Muscle of leg (tissue), 11 donors: ENCODE data around the gene TNFSF9. TPM values are rescaled to one million over a fixed set of nuclear protein-coding genes. Genes with fewer than 3 reads are reported as not detected.
A peak's percentile ranks its signal among the peaks of the same experiment; 100 is the strongest.
"Not testable (repeated sequence)": the region's sequence is repeated elsewhere in the genome, so short reads cannot be mapped to it uniquely, and the experiment has no call there.

Experiments used
- DNase-seq: peaks from one replicate; pipeline ENCODE4 v3.0.0; 2013
- H3K27ac ChIP-seq: one replicate; pipeline ENCODE4 v1.5.1; 2013; ENCODE audit warnings: mild to moderate bottlenecking, low read length, control low read depth
- H3K27me3 ChIP-seq: one replicate; pipeline ENCODE4 v1.6.1; 2013; ENCODE audit warnings: low read length; ENCODE audit not compliant: control insufficient read depth, insufficient read depth
- H3K36me3 ChIP-seq: one replicate; pipeline ENCODE4 v1.6.1; 2013; ENCODE audit warnings: low read length; ENCODE audit not compliant: control insufficient read depth, insufficient read depth
- H3K4me1 ChIP-seq: one replicate; pipeline ENCODE4 v1.6.1; 2013; ENCODE audit warnings: low read length; ENCODE audit not compliant: control insufficient read depth, insufficient read depth
- H3K4me3 ChIP-seq: one replicate; pipeline ENCODE4 v1.5.1; 2013; ENCODE audit warnings: low read length, control low read depth
- H3K9me3 ChIP-seq: replicated peaks from 2 replicates; pipeline ENCODE4 v1.6.1; 2013; ENCODE audit warnings: low read depth, low read length; ENCODE audit not compliant: control insufficient read depth
- WGBS: methylation state at CpG from one replicate; pipeline ENCODE4 v1.1.5; 2013; ENCODE audit warnings: missing lambda C conversion rate; ENCODE audit not compliant: insufficient coverage; 5-methylcytosine and 5-hydroxymethylcytosine counted together
- polyA plus RNA-seq, 8 donors: library from polyadenylated mRNA; unstranded; fragments of 120-200 nt; gene quantifications; one replicate each; pipeline versions ENCODE4 v1.2.1 to v1.2.3, GENCODE V29; 2013; ENCODE audit warnings: inconsistent platforms in 1 of 8, low replicate concordance in 1 of 8; ENCODE audit not compliant: insufficient read length in 8 of 8, insufficient read depth in 1 of 8
- total RNA-seq: library from RNA; stranded (reverse); fragments of 120-200 nt; gene quantifications from one replicate; pipeline ENCODE4 v1.2.4, GENCODE V29; 2013

TNFSF9 gene
- total and polyA plus RNA-seq, 9 donors: 0.23 to 1.3 (median 0.96) TPM

DNA sequence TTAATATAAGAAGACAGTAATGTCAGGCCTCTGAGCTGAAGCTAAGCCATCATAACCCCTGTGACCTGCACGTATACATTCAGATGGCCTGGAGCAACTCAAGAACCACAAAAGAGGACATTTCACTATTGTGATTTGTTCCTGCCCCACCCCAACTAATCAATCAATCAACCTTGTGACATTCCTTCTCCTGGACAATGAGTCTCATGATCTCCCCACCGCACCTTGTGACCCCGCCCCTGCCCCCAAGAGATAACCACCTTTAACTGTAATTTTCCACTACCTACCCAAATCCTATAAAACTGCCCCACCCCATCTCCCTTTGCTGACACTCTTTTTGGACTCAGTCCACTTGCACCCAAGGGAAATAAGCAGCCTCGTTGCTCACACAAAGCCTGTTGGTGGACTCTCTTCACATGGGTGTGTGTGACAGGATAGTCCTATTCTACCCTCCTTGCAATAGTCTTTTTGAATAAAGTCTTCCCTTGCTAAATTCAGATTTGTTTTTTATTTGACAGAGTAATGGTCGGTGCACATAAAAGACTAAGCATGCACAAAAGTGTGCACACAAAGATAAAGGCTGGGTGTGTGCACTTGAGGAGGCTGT, 46.1 kb downstream of the TNFSF9 start:
- Histone ChIP-seq H3K4me1 (no peaks in the 10 kb centered on the region), H3K36me3 (no peaks in the 10 kb centered on the region), H3K27ac (no peak overlapping the region), H3K9me3 (no peaks in the 10 kb centered on the region), H3K27me3 (no peaks in the 10 kb centered on the region), H3K4me3 (no peak overlapping the region)
- DNase-seq: no peak
- WGBS: 56% methylated on average over 2 of the region's 5 CpGs

DNA sequence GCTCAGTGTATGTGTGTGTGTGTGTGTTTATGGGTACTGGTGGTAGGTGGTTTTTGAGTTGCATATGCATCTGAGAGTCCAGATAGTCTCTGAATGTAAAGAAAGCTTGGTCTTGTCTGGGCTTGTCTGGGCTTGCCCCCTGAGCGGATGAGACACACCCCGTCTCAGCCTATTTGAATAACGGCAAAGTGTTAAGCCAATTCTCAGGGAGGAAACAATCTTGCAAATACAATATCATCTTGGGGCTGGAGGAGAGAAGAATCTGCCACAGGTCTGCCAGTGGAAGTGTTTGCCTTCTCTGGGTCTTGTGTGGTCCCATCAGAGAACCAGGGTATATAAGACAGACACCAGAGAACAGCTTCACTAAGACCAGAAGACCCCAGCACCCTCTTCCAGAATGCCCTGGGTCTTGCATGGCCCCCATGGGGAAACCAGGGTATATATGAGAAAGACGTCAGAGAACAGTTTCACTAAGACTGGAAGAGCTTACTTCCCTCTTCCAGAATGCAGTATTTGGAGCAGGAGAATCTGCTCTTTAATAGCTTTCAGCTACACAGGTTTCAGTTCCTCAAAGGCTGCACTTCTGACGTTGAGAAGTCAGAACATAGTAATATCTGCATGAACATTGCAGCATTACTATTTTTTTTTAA, 46.8 kb downstream of the TNFSF9 start:
- H3K9me3 ChIP-seq: no peaks in the 10 kb centered on the region
- H3K4me3 ChIP-seq: no peak overlapping the region
- H3K36me3 ChIP-seq: no peaks in the 10 kb centered on the region
- H3K27ac ChIP-seq: no peak overlapping the region
- no CpG with 5 or more reads among the region's 5 CpGs for WGBS
- no peaks in the 10 kb centered on the region for H3K27me3 ChIP-seq
- peak; percentile 73 for DNase-seq
- H3K4me1 ChIP-seq: no peaks in the 10 kb centered on the region

DNA sequence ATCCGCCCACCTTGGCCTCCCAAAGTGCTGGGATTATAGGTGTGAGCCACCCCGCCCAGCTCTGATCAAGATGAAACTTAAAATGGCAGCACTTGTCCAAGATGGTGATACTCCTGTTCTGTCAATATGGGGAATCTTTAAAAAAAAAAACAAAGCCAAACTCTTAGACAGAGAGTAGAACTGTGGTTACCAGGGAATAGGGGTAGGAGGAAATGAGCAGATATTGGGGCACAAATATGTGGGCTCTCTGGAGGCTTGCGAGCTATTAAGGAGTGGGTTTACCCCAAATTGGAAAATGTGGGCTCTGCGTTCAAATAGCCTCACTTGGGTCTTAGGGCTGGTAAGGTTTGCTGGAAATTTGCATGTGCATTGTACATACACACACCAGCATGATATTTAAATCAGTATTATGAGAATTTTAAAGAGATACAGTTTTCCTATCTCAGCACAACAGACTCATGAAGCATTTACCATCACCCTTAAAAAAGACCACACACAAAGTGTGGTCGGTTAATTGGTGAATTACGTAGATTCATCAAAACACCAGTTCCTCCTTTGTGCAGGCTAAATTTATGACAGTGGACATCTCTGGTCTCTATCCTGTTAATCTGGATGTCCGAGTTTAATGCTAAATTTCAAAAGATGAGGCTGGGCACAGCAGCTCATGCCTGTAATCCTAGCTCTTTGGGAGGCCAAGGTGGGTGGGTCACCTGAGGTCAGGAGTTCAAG, 48.8 kb downstream of the TNFSF9 start:
- 83% methylated on average over 2 of the region's 7 CpGs for WGBS
- Histone ChIP-seq H3K4me1 (no peaks in the 10 kb centered on the region), H3K36me3 (no peaks in the 10 kb centered on the region), H3K9me3 (no peaks in the 10 kb centered on the region), H3K27ac (no peak overlapping the region), H3K27me3 (peaks cover 4% of the 10 kb centered on the region), H3K4me3 (no peak overlapping the region)
- no peak for DNase-seq

DNA sequence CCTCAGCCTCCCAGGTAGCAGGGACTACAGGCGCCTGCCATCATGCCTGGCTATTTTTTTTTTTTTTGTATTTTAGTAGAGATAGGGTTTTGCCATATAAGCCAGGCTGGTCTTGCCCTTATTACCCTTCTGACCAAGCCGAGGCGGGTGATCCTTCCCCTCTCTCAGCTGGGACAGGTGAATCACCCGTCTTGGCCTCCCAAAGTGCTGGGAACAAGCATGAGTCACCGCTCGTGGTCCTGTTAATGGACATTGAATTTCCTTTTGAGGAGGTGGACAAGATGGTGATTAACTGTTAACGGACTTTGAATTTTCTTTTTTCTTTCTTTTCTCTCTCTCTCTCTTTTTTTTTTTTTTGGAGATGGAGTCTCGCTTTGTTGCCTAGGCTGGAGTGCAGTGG, 49.5 kb downstream of the TNFSF9 start:
- Histone ChIP-seq H3K27me3 (peaks cover 11% of the 10 kb centered on the region), H3K36me3 (no peaks in the 10 kb centered on the region), H3K27ac (no peak overlapping the region), H3K9me3 (no peaks in the 10 kb centered on the region), H3K4me1 (no peaks in the 10 kb centered on the region), H3K4me3 (no peak overlapping the region)
- no CpG with 5 or more reads among the region's 8 CpGs for WGBS
- no peak for DNase-seq

DNA sequence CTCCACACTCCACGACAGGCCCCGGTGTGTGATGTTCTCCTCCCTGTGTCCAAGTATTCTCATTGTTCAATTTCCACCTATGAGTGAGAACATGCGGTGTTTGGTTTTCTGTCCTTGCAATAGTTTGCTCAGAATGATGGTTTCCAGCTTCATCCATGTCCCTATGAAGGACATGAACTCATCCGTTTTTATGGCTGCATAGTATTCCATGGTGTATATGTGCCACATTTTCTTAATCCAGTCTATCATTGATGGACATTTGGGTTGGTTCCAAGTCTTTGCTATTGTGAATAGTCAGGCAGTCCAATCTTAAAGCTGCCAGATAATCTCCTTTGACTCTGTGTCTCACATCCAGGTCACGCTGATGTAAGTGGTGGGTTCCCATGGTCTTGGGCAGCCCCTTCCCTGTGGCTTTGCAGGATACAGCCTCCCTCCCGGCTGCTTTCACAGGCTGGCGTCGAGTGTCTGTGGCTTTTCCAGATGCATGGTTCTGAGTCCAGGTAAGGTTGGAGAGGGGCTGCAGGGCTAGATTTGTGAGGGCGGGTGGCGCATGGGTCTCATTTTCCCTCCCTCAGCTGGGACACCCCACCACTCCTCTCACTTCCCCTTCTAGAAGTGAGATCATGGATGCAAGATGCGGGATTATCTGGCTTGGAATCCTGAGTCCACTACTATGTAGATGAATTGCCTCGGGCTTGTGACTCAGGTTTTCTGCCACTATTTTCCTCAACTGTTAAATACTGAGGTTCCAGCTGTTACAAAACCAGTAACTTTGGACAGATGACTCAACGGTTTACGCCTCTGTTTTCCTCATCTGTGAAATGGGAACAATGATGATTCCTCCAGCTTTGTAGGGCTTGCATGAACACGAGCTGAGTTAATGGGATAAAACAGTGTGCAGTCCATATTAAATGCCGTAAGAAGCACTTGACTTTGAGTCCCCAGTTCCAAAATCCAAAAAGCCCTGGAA, 52.0 kb downstream of the TNFSF9 start:
- 78% methylated on average over 3 of the region's 16 CpGs for WGBS
- not testable (repeated sequence) for DNase-seq, H3K27ac ChIP-seq, H3K4me1 ChIP-seq, H3K4me3 ChIP-seq, H3K9me3 ChIP-seq, H3K36me3 ChIP-seq
- H3K27me3 ChIP-seq: peaks cover 35% of the 10 kb centered on the region

Other genes starting within 250 kb of the TNFSF9 start
- gene ACER1, start 197.4 kb upstream of the TNFSF9 start, total RNA-seq: not detected
- under 1 TPM in 2 of 8 donors, not detected in 6; 0.12 to 0.17 TPM for gene ACER1, start 197.4 kb upstream of the TNFSF9 start, polyA plus RNA-seq
- gene CLPP, start 169.5 kb upstream of the TNFSF9 start, total RNA-seq: 46.6 TPM
- gene CLPP, start 169.5 kb upstream of the TNFSF9 start, polyA plus RNA-seq: 10 to 100 TPM; 57.1 to 73.3 (median 64.0) TPM
- 99.9 TPM for gene ALKBH7, start 158.2 kb upstream of the TNFSF9 start, total RNA-seq
- 100 to 1,000 TPM in 4 of 8 donors, 10 to 100 TPM in 4; 73.9 to 157 (median 101) TPM for gene ALKBH7, start 158.2 kb upstream of the TNFSF9 start, polyA plus RNA-seq
- 1.2 TPM for gene PSPN, start 155.1 kb upstream of the TNFSF9 start, total RNA-seq
- 1 to 10 TPM in 7 of 8 donors, under 1 TPM in 1; 0.88 to 1.5 (median 1.1) TPM for gene PSPN, start 155.1 kb upstream of the TNFSF9 start, polyA plus RNA-seq
- 29.8 TPM for gene GTF2F1, start 137.9 kb upstream of the TNFSF9 start, total RNA-seq
- gene GTF2F1, start 137.9 kb upstream of the TNFSF9 start, polyA plus RNA-seq: 10 to 100 TPM; 59.6 to 73.8 (median 69.0) TPM
- 46.9 TPM for gene KHSRP, start 106.2 kb upstream of the TNFSF9 start, total RNA-seq
- gene KHSRP, start 106.2 kb upstream of the TNFSF9 start, polyA plus RNA-seq: 100 to 1,000 TPM; 165 to 256 (median 214) TPM
- 0.22 TPM for gene SLC25A41, start 97.3 kb upstream of the TNFSF9 start, total RNA-seq
- under 1 TPM; 0.19 to 0.71 (median 0.50) TPM for gene SLC25A41, start 97.3 kb upstream of the TNFSF9 start, polyA plus RNA-seq
- 16.7 TPM for gene SLC25A23, start 71.2 kb upstream of the TNFSF9 start, total RNA-seq
- 10 to 100 TPM; 24.4 to 41.7 (median 31.7) TPM for gene SLC25A23, start 71.2 kb upstream of the TNFSF9 start, polyA plus RNA-seq
- not detected for gene CRB3, start 66.8 kb upstream of the TNFSF9 start, total RNA-seq
- 1 to 10 TPM in 2 of 8 donors, under 1 TPM in 3, not detected in 3; 0.11 to 2.0 (median 0.51) TPM for gene CRB3, start 66.8 kb upstream of the TNFSF9 start, polyA plus RNA-seq
- 0.13 TPM for gene DENND1C, start 49.2 kb upstream of the TNFSF9 start, total RNA-seq
- gene DENND1C, start 49.2 kb upstream of the TNFSF9 start, polyA plus RNA-seq: 1 to 10 TPM in 3 of 8 donors, under 1 TPM in 5; 0.59 to 2.1 (median 0.82) TPM
- gene TUBB4A, start 28.7 kb upstream of the TNFSF9 start, total RNA-seq: 0.18 TPM
- 1 to 10 TPM in 1 of 8 donors, under 1 TPM in 7; 0.41 to 1.4 (median 0.54) TPM for gene TUBB4A, start 28.7 kb upstream of the TNFSF9 start, polyA plus RNA-seq
- 1.4 TPM for gene CD70, start 60.1 kb downstream of the TNFSF9 start, total RNA-seq
- gene CD70, start 60.1 kb downstream of the TNFSF9 start, polyA plus RNA-seq: 1 to 10 TPM in 2 of 8 donors, under 1 TPM in 5, not detected in 1; 0.19 to 2.9 (median 0.49) TPM
- 0.04 TPM for gene TNFSF14, start 139.1 kb downstream of the TNFSF9 start, total RNA-seq
- under 1 TPM in 7 of 8 donors, not detected in 1; 0.06 to 0.34 (median 0.07) TPM for gene TNFSF14, start 139.1 kb downstream of the TNFSF9 start, polyA plus RNA-seq
- gene C3, start 189.6 kb downstream of the TNFSF9 start, total RNA-seq: 10.2 TPM
- 10 to 100 TPM in 2 of 8 donors, 1 to 10 TPM in 6; 1.2 to 11.1 (median 3.1) TPM for gene C3, start 189.6 kb downstream of the TNFSF9 start, polyA plus RNA-seq
- 20.9 TPM for gene GPR108, start 206.6 kb downstream of the TNFSF9 start, total RNA-seq
- gene GPR108, start 206.6 kb downstream of the TNFSF9 start, polyA plus RNA-seq: 10 to 100 TPM; 23.5 to 37.1 (median 25.8) TPM
- 35.5 TPM for gene TRIP10, start 208.7 kb downstream of the TNFSF9 start, total RNA-seq
- 10 to 100 TPM; 49.4 to 63.8 (median 55.7) TPM for gene TRIP10, start 208.7 kb downstream of the TNFSF9 start, polyA plus RNA-seq
- gene SH2D3A, start 236.4 kb downstream of the TNFSF9 start, total RNA-seq: 0.13 TPM
- 1 to 10 TPM in 4 of 8 donors, under 1 TPM in 4; 0.32 to 2.9 (median 1.0) TPM for gene SH2D3A, start 236.4 kb downstream of the TNFSF9 start, polyA plus RNA-seq
- 2.4 TPM for gene VAV1, start 241.7 kb downstream of the TNFSF9 start, total RNA-seq
- 1 to 10 TPM; 1.6 to 3.7 (median 2.3) TPM for gene VAV1, start 241.7 kb downstream of the TNFSF9 start, polyA plus RNA-seq